ENCODE measurements around the gene TMEM114.

TMEM114 gene

DNA sequence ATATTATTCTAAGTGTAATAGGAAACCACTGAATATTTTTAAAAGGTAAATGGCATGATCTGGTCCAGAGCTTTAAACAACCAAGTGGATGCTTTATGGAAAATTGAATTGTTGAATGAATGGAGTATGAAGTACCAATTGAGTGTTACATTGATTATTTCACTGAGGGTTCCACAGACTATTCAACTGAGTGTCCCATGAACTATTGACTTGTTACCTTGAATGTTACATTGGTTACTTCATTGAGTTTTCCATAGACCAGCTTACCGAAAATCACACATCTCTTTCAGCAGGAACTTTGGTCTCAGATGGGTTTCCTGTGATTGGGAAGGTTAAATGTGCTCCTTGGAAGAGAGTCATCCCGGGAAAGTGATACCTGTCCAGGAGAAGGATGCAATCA, 56.8 kb downstream of the TMEM114 start:
- Histone ChIP-seq H3K9me3 (ENCODE audit: insufficient read depth, low read length) (no peaks in the 10 kb centered on the region), H2AFZ (ENCODE audit: low read depth, low read length, severe bottlenecking) (no peak overlapping the region), H3K4me2 (ENCODE audit: low read depth, low read length, poor library complexity, severe bottlenecking) (no peak overlapping the region), H4K20me1 (ENCODE audit: low read depth, low read length) (no peaks in the 10 kb centered on the region), H3K27me3 (ENCODE audit: low read length) (no peaks in the 10 kb centered on the region), H3K36me3 (ENCODE audit: low read length) (no peaks in the 10 kb centered on the region), H3K4me3 (ENCODE audit: insufficient read depth, low read length, poor library complexity, severe bottlenecking) (no peak overlapping the region), H3K79me2 (ENCODE audit: insufficient read depth, low read length) (no peaks in the 10 kb centered on the region), H3K9me2 (replicated peaks; ENCODE audit: insufficient read depth, low read length) (no peaks in the 10 kb centered on the region), H3K9ac (ENCODE audit: low read length) (no peak overlapping the region), H3F3A (ENCODE audit: insufficient read depth) (no peaks in the 10 kb centered on the region), H3K27ac (ENCODE audit: low read depth, low read length) (no peak overlapping the region)
- TF ChIP-seq, protein P1, sequence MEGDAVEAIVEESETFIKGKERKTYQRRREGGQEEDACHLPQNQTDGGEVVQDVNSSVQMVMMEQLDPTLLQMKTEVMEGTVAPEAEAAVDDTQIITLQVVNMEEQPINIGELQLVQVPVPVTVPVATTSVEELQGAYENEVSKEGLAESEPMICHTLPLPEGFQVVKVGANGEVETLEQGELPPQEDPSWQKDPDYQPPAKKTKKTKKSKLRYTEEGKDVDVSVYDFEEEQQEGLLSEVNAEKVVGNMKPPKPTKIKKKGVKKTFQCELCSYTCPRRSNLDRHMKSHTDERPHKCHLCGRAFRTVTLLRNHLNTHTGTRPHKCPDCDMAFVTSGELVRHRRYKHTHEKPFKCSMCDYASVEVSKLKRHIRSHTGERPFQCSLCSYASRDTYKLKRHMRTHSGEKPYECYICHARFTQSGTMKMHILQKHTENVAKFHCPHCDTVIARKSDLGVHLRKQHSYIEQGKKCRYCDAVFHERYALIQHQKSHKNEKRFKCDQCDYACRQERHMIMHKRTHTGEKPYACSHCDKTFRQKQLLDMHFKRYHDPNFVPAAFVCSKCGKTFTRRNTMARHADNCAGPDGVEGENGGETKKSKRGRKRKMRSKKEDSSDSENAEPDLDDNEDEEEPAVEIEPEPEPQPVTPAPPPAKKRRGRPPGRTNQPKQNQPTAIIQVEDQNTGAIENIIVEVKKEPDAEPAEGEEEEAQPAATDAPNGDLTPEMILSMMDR (IDR thresholded peaks at IDR 0.05; ENCODE audit: insufficient read depth, low read length, poor library complexity, severe bottlenecking) = no peak
- TF ChIP-seq EZH2phosphoT487 (conservative IDR thresholded peaks at IDR 0.05; ENCODE audit: low read length) = no peak

DNA sequence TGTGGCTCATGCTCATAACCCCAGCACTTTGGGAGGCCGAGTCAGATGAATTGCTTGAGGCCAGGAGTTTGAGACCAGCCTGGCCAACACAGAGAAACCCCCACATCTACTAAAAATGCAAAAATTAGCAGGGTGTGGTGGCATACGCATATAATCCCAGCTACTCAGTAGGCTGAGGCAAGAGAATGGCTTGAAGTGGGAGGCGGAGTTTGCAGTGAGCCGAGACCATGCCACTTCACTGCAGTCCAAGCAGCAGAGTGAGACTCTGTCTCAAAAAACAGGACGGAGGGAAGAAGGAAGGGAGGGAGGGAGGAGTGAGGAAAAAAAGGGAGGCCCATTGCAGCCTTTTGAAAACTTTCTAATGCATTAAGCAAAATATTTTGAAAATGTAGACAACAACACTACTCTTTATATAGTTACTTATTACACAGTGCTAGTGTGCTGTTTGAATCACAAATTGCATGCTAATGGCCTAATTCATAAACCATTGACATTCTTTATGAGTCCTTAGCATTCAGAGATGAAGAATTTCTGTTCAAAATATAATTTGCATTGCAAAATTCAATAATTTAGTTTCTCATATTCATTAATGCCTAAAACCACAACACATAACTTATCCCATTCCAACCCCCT, 59.4 kb downstream of the TMEM114 start:
- H3K4me2 ChIP-seq (ENCODE audit: low read depth, low read length, poor library complexity, severe bottlenecking) = no peak overlapping the region
- no peaks in the 10 kb centered on the region for H4K20me1 ChIP-seq (ENCODE audit: low read depth, low read length)
- H3K9me2 ChIP-seq (replicated peaks; ENCODE audit: insufficient read depth, low read length) = no peaks in the 10 kb centered on the region
- H3K27me3 ChIP-seq (ENCODE audit: low read length) = no peaks in the 10 kb centered on the region
- no peak overlapping the region for H2AFZ ChIP-seq (ENCODE audit: low read depth, low read length, severe bottlenecking)
- no peaks in the 10 kb centered on the region for H3K9me3 ChIP-seq (ENCODE audit: insufficient read depth, low read length)
- no peaks in the 10 kb centered on the region for H3K79me2 ChIP-seq (ENCODE audit: insufficient read depth, low read length)
- no peaks in the 10 kb centered on the region for H3F3A ChIP-seq (ENCODE audit: insufficient read depth)
- H3K4me3 ChIP-seq (ENCODE audit: insufficient read depth, low read length, poor library complexity, severe bottlenecking) = no peak overlapping the region
- TF ChIP-seq, protein P1 (IDR thresholded peaks at IDR 0.05; ENCODE audit: insufficient read depth, low read length, poor library complexity, severe bottlenecking) = no peak
- no peak for TF ChIP-seq EZH2phosphoT487 (conservative IDR thresholded peaks at IDR 0.05; ENCODE audit: low read length)
- no peak overlapping the region for H3K27ac ChIP-seq (ENCODE audit: low read depth, low read length)
- no peak overlapping the region for H3K9ac ChIP-seq (ENCODE audit: low read length)
- H3K36me3 ChIP-seq (ENCODE audit: low read length) = no peaks in the 10 kb centered on the region

DNA sequence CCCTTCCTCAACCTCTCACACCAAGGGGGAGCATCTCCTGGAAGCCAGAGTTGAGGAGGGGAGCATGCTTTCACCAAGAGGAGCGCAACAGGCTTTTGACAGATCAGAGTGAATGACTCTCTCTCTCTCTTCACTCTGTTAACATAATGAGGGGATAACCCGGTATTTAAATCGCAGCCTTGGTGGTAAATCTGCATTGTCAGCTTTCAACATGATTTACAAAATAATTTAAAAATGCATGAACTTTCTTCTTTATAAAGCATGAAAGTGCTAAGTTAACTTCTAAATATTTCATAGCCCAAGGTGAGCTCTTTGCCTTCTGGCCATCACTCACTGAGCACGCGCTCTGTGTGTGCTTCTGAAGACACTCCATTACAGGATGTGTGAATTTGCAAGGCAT, 61.8 kb downstream of the TMEM114 start:
- Histone ChIP-seq H4K20me1 (ENCODE audit: low read depth, low read length) (no peaks in the 10 kb centered on the region), H3K4me3 (ENCODE audit: insufficient read depth, low read length, poor library complexity, severe bottlenecking) (no peak overlapping the region)

More for the DNA sequence above, 61.8 kb downstream of the TMEM114 start:
- Histone ChIP-seq H3K9ac (ENCODE audit: low read length) (no peak overlapping the region), H2AFZ (ENCODE audit: low read depth, low read length, severe bottlenecking) (no peak overlapping the region), H3K4me2 (ENCODE audit: low read depth, low read length, poor library complexity, severe bottlenecking) (no peak overlapping the region), H3K79me2 (ENCODE audit: insufficient read depth, low read length) (no peaks in the 10 kb centered on the region), H3K27me3 (ENCODE audit: low read length) (no peaks in the 10 kb centered on the region), H3K36me3 (ENCODE audit: low read length) (no peaks in the 10 kb centered on the region), H3K27ac (ENCODE audit: low read depth, low read length) (no peak overlapping the region), H3F3A (ENCODE audit: insufficient read depth) (no peaks in the 10 kb centered on the region), H3K9me3 (ENCODE audit: insufficient read depth, low read length) (no peaks in the 10 kb centered on the region), H3K9me2 (replicated peaks; ENCODE audit: insufficient read depth, low read length) (no peaks in the 10 kb centered on the region)
- TF ChIP-seq EZH2phosphoT487 (conservative IDR thresholded peaks at IDR 0.05; ENCODE audit: low read length) = no peak
- TF ChIP-seq, protein P1 (IDR thresholded peaks at IDR 0.05; ENCODE audit: insufficient read depth, low read length, poor library complexity, severe bottlenecking) = no peak
